ENCODE measurements around the gene MUC6.

Gene MUC6

GRCh38 chr11:1026641-1027482 lies 9.7 kb downstream of the MUC6 start:
- no peak for ATAC-seq
- no peak for TF ChIP-seq ZNF565 (CRISPR knock-in tag; conservative IDR thresholded peaks at IDR 0.05; ENCODE audit: low read depth)
- no peak for TF ChIP-seq TSHZ2 (CRISPR knock-in tag; IDR thresholded peaks at IDR 0.05)
- no peak for TF ChIP-seq ZC3H10 (CRISPR knock-in tag; IDR thresholded peaks at IDR 0.05)

- no peak for ATAC-seq
- TF ChIP-seq TCF4 (CRISPR knock-in tag; IDR thresholded peaks at IDR 0.05; ENCODE audit: borderline replicate concordance) (no peak), ZFP30 (CRISPR knock-in tag; IDR thresholded peaks at IDR 0.05) (no peak), PPARA (CRISPR knock-in tag; IDR thresholded peaks at IDR 0.05; ENCODE audit: borderline replicate concordance) (no peak), POU6F1 (CRISPR knock-in tag; IDR thresholded peaks at IDR 0.05; ENCODE audit: borderline replicate concordance, low read depth) (no peak), OSR1 (CRISPR knock-in tag; IDR thresholded peaks at IDR 0.05) (no peak), ESRRG (CRISPR knock-in tag; IDR thresholded peaks at IDR 0.05) (no peak), RARB (CRISPR knock-in tag; IDR thresholded peaks at IDR 0.05) (no peak), ZFP3 (CRISPR knock-in tag; IDR thresholded peaks at IDR 0.05) (no peak), CSDC2 (CRISPR knock-in tag; IDR thresholded peaks at IDR 0.05) (no peak), SNAI2 (CRISPR knock-in tag; IDR thresholded peaks at IDR 0.05) (no peak)
Observed at GRCh38 chr11:1026163-1026450, 10.4 kb downstream of the MUC6 start.

- ATAC-seq, result no peak
- TF ChIP-seq ZFP3 (CRISPR knock-in tag; IDR thresholded peaks at IDR 0.05) (no peak), CSRNP3 (CRISPR knock-in tag; IDR thresholded peaks at IDR 0.05) (no peak), BACH2 (CRISPR knock-in tag; IDR thresholded peaks at IDR 0.05; ENCODE audit: borderline replicate concordance) (no peak), CREB5 (CRISPR knock-in tag; IDR thresholded peaks at IDR 0.05; ENCODE audit: low read depth) (no peak), CSDC2 (CRISPR knock-in tag; IDR thresholded peaks at IDR 0.05) (no peak), ZNF565 (CRISPR knock-in tag; conservative IDR thresholded peaks at IDR 0.05; ENCODE audit: low read depth) (no peak), GLIS3 (CRISPR knock-in tag; IDR thresholded peaks at IDR 0.05) (no peak)
Observed at GRCh38 chr11:1025410-1026162, 10.9 kb downstream of the MUC6 start.

GRCh38 chr11:1024597-1025409 lies 11.7 kb downstream of the MUC6 start:
- TF ChIP-seq TOX (CRISPR knock-in tag; IDR thresholded peaks at IDR 0.05; ENCODE audit: borderline replicate concordance), result no peak
- TF ChIP-seq ZC3H10 (CRISPR knock-in tag; IDR thresholded peaks at IDR 0.05), result no peak
- no peak for TF ChIP-seq CSDC2 (CRISPR knock-in tag; IDR thresholded peaks at IDR 0.05)
- no peak for TF ChIP-seq TCF4 (CRISPR knock-in tag; IDR thresholded peaks at IDR 0.05; ENCODE audit: borderline replicate concordance)
- no peak for TF ChIP-seq ZNF70 (CRISPR knock-in tag; IDR thresholded peaks at IDR 0.05)
- TF ChIP-seq TSHZ2 (CRISPR knock-in tag; IDR thresholded peaks at IDR 0.05), result no peak
- TF ChIP-seq ZFP30 (CRISPR knock-in tag; IDR thresholded peaks at IDR 0.05), result no peak
- ATAC-seq, result no peak

Data from SK-N-SH treated with all-trans-retinoic acid at 6 μM for 48 hours (cell line).